ENCODE data around the gene TAPT1. TPM values are rescaled to one million over a fixed set of nuclear protein-coding genes. Genes with fewer than 3 reads are reported as not detected.

TAPT1 gene
- total and polyA plus RNA-seq, 2 of the 13 experiments (the other 11 are each of a cell fraction or from before 2014, with no cell fraction given): 24.5 to 25.3 TPM

DNA sequence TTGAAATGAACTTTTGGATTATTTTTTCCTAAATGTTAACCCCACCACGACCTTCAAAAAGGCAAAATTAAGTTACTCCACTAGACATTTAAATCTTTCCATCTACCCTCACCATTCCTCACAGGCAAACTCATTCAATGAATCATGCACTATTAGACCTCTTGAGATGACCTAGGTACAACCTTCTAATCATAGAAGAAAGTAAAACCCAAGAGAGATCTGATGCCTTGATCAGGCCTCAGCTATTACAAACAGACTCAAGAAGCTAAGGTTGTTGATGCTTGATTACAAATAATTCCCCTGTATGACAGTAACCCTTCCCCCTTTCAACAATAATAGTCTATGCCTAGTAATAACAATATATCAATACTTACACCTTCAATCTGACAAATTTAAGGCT, 18.9 kb downstream of the TAPT1 start:
- in situ Hi-C loops (cut with HindIII; ENCODE audit: extremely low pct_ligation_motif_present, low pct_unique_long_range_greater_than_20kb) (no loop called here), intact Hi-C loops (cut with micrococcal nuclease; ENCODE audit: unreplicated experiment) (no loop called here)
- ATAC-seq (no peak), FAIRE-seq (no peak), DNase-seq (ENCODE audit: low spot score) (no peak)
- H3K9ac ChIP-seq (ENCODE audit: insufficient read depth, low read depth, low read length): no peak overlapping the region
- WGBS (ENCODE audit: low lambda C conversion rate): 96% methylated on average over 1 of the region's 1 CpG
- peaks cover 9% of the 10 kb centered on the region; the same call in 1 of the 2 replicates for H4K20me1 ChIP-seq (ENCODE audit: insufficient read depth, low read length)
- H3K27ac ChIP-seq (ENCODE audit: extremely low read length, insufficient read depth, low read length): no peak overlapping the region
- TF ChIP-seq FOXJ3 (CRISPR knock-in tag; IDR thresholded peaks at IDR 0.05; ENCODE audit: borderline replicate concordance): no peak
- TF ChIP-seq PTBP1 (IDR thresholded peaks at IDR 0.05; ENCODE audit: low read depth, low read length, poor library complexity, severe bottlenecking): no peak
- no peak for TF ChIP-seq HNF4G (IDR thresholded peaks at IDR 0.05; ENCODE audit: borderline replicate concordance, low read depth, low read length)
- TF ChIP-seq HNF4G (CRISPR knock-in tag; IDR thresholded peaks at IDR 0.05; ENCODE audit: borderline replicate concordance, low read depth): no peak
- TF ChIP-seq, protein P1, sequence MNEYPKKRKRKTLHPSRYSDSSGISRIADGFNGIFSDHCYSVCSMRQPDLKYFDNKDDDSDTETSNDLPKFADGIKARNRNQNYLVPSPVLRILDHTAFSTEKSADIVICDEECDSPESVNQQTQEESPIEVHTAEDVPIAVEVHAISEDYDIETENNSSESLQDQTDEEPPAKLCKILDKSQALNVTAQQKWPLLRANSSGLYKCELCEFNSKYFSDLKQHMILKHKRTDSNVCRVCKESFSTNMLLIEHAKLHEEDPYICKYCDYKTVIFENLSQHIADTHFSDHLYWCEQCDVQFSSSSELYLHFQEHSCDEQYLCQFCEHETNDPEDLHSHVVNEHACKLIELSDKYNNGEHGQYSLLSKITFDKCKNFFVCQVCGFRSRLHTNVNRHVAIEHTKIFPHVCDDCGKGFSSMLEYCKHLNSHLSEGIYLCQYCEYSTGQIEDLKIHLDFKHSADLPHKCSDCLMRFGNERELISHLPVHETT (CRISPR knock-in tag; conservative IDR thresholded peaks at IDR 0.05): no peak
- TF ChIP-seq ZNF496 (CRISPR knock-in tag; IDR thresholded peaks at IDR 0.05; ENCODE audit: insufficient replicate concordance): no peak
- TF ChIP-seq SIX4 (CRISPR knock-in tag; IDR thresholded peaks at IDR 0.05): no peak
- TF ChIP-seq, protein P2, sequence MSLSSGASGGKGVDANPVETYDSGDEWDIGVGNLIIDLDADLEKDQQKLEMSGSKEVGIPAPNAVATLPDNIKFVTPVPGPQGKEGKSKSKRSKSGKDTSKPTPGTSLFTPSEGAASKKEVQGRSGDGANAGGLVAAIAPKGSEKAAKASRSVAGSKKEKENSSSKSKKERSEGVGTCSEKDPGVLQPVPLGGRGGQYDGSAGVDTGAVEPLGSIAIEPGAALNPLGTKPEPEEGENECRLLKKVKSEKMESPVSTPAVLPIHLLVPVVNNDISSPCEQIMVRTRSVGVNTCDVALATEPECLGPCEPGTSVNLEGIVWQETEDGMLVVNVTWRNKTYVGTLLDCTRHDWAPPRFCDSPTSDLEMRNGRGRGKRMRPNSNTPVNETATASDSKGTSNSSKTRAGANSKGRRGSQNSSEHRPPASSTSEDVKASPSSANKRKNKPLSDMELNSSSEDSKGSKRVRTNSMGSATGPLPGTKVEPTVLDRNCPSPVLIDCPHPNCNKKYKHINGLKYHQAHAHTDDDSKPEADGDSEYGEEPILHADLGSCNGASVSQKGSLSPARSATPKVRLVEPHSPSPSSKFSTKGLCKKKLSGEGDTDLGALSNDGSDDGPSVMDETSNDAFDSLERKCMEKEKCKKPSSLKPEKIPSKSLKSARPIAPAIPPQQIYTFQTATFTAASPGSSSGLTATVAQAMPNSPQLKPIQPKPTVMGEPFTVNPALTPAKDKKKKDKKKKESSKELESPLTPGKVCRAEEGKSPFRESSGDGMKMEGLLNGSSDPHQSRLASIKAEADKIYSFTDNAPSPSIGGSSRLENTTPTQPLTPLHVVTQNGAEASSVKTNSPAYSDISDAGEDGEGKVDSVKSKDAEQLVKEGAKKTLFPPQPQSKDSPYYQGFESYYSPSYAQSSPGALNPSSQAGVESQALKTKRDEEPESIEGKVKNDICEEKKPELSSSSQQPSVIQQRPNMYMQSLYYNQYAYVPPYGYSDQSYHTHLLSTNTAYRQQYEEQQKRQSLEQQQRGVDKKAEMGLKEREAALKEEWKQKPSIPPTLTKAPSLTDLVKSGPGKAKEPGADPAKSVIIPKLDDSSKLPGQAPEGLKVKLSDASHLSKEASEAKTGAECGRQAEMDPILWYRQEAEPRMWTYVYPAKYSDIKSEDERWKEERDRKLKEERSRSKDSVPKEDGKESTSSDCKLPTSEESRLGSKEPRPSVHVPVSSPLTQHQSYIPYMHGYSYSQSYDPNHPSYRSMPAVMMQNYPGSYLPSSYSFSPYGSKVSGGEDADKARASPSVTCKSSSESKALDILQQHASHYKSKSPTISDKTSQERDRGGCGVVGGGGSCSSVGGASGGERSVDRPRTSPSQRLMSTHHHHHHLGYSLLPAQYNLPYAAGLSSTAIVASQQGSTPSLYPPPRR (CRISPR knock-in tag; IDR thresholded peaks at IDR 0.05; ENCODE audit: borderline replicate concordance): no peak
- TF ChIP-seq ZNF343 (CRISPR knock-in tag; IDR thresholded peaks at IDR 0.05): no peak
- TF ChIP-seq ZNF225 (CRISPR knock-in tag; IDR thresholded peaks at IDR 0.05): no peak
- H3K4me2 ChIP-seq (ENCODE audit: low read depth, low read length): no peak overlapping the region
- H3K36me3 ChIP-seq (replicated peaks in 1 of 2; ENCODE audit: control insufficient read depth in 1 of 2, insufficient read depth in 2 of 2, low read length in 2 of 2): peaks cover 9 to 36% of the 10 kb centered on the region in 2 experiments
- H3K9me3 ChIP-seq (ENCODE audit: low read length): no peaks in the 10 kb centered on the region
- H3K4me3 ChIP-seq (replicated peaks in 1 of 3; ENCODE audit: insufficient read depth in 1 of 3, low read depth in 2 of 3, low read length in 3 of 3): no peak overlapping the region
- ChIA-PET POLR2A (no interaction called here), CTCF (ENCODE audit: low intra/inter-chr PET ratio, low total read pairs) (no interaction called here)
- no TSS peak for BruUV-seq (replicated peaks)
- no peaks in the 10 kb centered on the region for H3K27me3 ChIP-seq (ENCODE audit: control insufficient read depth in 1 of 2, insufficient read depth in 2 of 2, low read length in 2 of 2)
- H3K79me2 ChIP-seq (ENCODE audit: insufficient read depth, low read length): peaks cover 6% of the 10 kb centered on the region
- H3K4me1 ChIP-seq (ENCODE audit: insufficient read depth, low read length): no peaks in the 10 kb centered on the region
- H2AFZ ChIP-seq (ENCODE audit: low read length): no peak overlapping the region

Data from HepG2 (cell line).